ENCODE data around the gene XRCC4. TPM values are rescaled to one million over a fixed set of nuclear protein-coding genes. Genes with fewer than 3 reads are reported as not detected.

XRCC4 gene
- total and polyA plus RNA-seq, 11 donors = 3.3 to 50.5 (median 8.0) TPM

- DNase-seq (no peak), ATAC-seq (no peak)
- Histone ChIP-seq H3K4me1 (no peaks in the 10 kb centered on the region), H3K9me3 (peaks cover 0 to 6% (median 0%) of the 10 kb centered on the region in 12 donors), H3K27ac (no peak overlapping the region), H3K27me3 (no peaks in the 10 kb centered on the region), H3K4me3 (no peak overlapping the region), H3K36me3 (peaks cover 0 to 2% (median 0%) of the 10 kb centered on the region in 9 donors)
- intact Hi-C loops (cut with DNase I) = no loop called here
- TF ChIP-seq, protein P1, sequence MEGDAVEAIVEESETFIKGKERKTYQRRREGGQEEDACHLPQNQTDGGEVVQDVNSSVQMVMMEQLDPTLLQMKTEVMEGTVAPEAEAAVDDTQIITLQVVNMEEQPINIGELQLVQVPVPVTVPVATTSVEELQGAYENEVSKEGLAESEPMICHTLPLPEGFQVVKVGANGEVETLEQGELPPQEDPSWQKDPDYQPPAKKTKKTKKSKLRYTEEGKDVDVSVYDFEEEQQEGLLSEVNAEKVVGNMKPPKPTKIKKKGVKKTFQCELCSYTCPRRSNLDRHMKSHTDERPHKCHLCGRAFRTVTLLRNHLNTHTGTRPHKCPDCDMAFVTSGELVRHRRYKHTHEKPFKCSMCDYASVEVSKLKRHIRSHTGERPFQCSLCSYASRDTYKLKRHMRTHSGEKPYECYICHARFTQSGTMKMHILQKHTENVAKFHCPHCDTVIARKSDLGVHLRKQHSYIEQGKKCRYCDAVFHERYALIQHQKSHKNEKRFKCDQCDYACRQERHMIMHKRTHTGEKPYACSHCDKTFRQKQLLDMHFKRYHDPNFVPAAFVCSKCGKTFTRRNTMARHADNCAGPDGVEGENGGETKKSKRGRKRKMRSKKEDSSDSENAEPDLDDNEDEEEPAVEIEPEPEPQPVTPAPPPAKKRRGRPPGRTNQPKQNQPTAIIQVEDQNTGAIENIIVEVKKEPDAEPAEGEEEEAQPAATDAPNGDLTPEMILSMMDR (IDR thresholded peaks at IDR 0.05) = no peak
- no peak for TF ChIP-seq POLR2A (IDR thresholded peaks at IDR 0.05)
- WGBS, 4 donors = 84 to 98% (median 95%) methylated on average over 17 to 18 of the region's 18 CpGs
Measured at GRCh38 chr5:83133797-83134196, 56.5 kb downstream of the XRCC4 start.

DNA sequence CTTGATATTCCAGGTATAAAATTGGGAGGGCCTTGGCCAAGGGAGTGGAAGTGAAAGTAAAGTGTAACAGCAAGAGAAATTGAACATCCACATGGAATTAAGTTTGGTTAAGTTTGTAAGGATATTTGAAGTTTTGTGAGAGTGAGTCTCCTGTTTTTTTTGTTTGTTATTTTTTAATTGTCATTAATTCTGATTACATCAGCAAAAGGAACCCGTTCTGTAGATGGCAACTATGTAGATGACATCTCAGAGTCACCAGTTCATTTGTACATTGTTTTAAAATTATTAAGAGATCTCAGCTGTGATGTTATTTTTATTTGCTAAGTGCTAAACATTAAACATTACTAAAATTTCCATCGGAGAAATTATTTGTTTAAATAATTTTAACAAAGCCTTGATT lies 65.2 kb downstream of the XRCC4 start:
- 86 to 95% (median 89%) methylated on average over 2 of the region's 2 CpGs for WGBS, 4 donors
- DNase-seq (no peak), ATAC-seq (no peak)
- intact Hi-C loops (cut with DNase I) = no loop called here
- Histone ChIP-seq H3K4me3 (no peak overlapping the region), H3K4me1 (peaks cover 0 to 8% (median 4%) of the 10 kb centered on the region in 12 donors), H3K9me3 (no peaks in the 10 kb centered on the region), H3K36me3 (no peaks in the 10 kb centered on the region), H3K27me3 (no peaks in the 10 kb centered on the region), H3K27ac (no peak overlapping the region)
- TF ChIP-seq, protein P1 (IDR thresholded peaks at IDR 0.05) = no peak
- no peak for TF ChIP-seq POLR2A (IDR thresholded peaks at IDR 0.05)

DNA sequence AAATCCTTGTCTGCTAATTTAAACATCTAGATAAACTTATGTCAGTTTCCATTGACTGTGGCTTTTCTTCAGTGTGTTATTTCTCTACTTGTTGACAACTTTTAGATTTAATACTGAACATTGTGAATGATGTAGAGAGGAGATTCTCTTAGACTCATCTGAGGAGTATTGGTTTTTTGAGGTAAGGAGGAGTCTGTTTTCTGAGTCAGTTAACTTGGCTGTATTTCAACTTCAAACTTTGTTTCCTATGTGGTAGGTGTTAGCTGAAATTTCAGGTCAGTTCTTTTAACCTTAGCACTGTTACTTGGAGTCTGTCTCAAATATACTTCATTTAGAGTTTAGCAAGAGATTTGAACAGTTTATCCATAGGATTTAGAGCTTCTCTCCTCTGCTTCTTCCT lies 67.9 kb downstream of the XRCC4 start:
- ATAC-seq (no peak), DNase-seq (no peak)
- intact Hi-C loops (cut with DNase I) = no loop called here
- Histone ChIP-seq H3K36me3 (no peaks in the 10 kb centered on the region), H3K27me3 (no peaks in the 10 kb centered on the region), H3K9me3 (no peaks in the 10 kb centered on the region), H3K4me3 (no peak overlapping the region), H3K27ac (no peak overlapping the region), H3K4me1 (peaks cover 0 to 8% (median 4%) of the 10 kb centered on the region in 12 donors)
- TF ChIP-seq, protein P1 (IDR thresholded peaks at IDR 0.05) = no peak
- TF ChIP-seq POLR2A (IDR thresholded peaks at IDR 0.05) = no peak

GRCh38 chr5:83145882-83146331 lies 68.6 kb downstream of the XRCC4 start:
- DNase-seq = no peak
- Histone ChIP-seq H3K9me3 (no peaks in the 10 kb centered on the region), H3K4me1 (peaks cover 0 to 8% (median 4%) of the 10 kb centered on the region in 12 donors), H3K27ac (peak overlapping the region in 1 of 12 donors; percentile 11), H3K27me3 (no peaks in the 10 kb centered on the region), H3K4me3 (no peak overlapping the region), H3K36me3 (no peaks in the 10 kb centered on the region)
- intact Hi-C loops (cut with DNase I) = no loop called here
- TF ChIP-seq, protein P1 (IDR thresholded peaks at IDR 0.05) = no peak
- TF ChIP-seq POLR2A (IDR thresholded peaks at IDR 0.05) = no peak
- peak in 1 of 4 donors; percentile 29 for ATAC-seq

All from heart left ventricle (tissue), 16 donors.